OCI-LY7 (cell line): ENCODE results near the gene RAB3C. TPM values are rescaled to one million over a fixed set of nuclear protein-coding genes. Genes with fewer than 3 reads are reported as not detected.

Source experiments
- BruUV-seq: library from RNA; stranded (reverse); fragments of 400-500 nt; replicated peaks from 2 replicates; lab custom pipeline; 2021; lab: Mats Ljungman, UMichigan
- CTCF ChIA-PET: fragments of 300-600 bp; sonication (Branson Sonifier 250); formaldehyde crosslinking; loops from one replicate; lab custom pipeline; 2022; ENCODE audit warnings: antibody characterized with exemption; ENCODE audit not compliant: unreplicated experiment; lab: Charles Lee
- POLR2A ChIA-PET: fragments of 300-600 bp; sonication (Branson Sonifier 250); formaldehyde crosslinking; loops from one replicate; lab custom pipeline; 2022; ENCODE audit warnings: antibody characterized with exemption; lab: Charles Lee
- DNase-seq: peaks from one replicate; pipeline ENCODE4 v3.0.0-alpha.2; 2015; ENCODE audit warnings: low spot score
- H2AFZ ChIP-seq: fragments of 200-600 bp; sonication (generic), shearing (Covaris generic); 2 replicates; pipeline ENCODE4 v1.6.1; 2014; ENCODE audit warnings: mild to moderate bottlenecking, antibody characterized with exemption, low read length, moderate library complexity
- H3K27ac ChIP-seq: fragments of 200-600 bp; sonication (generic); 2 replicates; pipeline ENCODE4 v1.5.1; 2014; ENCODE audit warnings: mixed run types, low read depth, mild to moderate bottlenecking, moderate library complexity, low read length, inconsistent platforms; ENCODE audit not compliant: poor library complexity, severe bottlenecking
- H3K36me3 ChIP-seq: fragments of 200-600 bp; sonication (generic); 2 replicates; pipeline ENCODE4 v1.6.1; 2014; ENCODE audit warnings: mild to moderate bottlenecking, antibody characterized with exemption, low read length, moderate library complexity, mixed read lengths; ENCODE audit not compliant: insufficient read depth
- H3K4me1 ChIP-seq: fragments of 200-600 bp; sonication (generic); 2 replicates; pipeline ENCODE4 v1.5.1; 2014; ENCODE audit warnings: mild to moderate bottlenecking, low read length; ENCODE audit not compliant: insufficient read depth, poor library complexity, severe bottlenecking
- H3K4me2 ChIP-seq: fragments of 200-600 bp; sonication (generic); 2 replicates; pipeline ENCODE4 v1.6.1; 2014; ENCODE audit warnings: mild to moderate bottlenecking, low read length
- H3K4me3 ChIP-seq: fragments of 200-600 bp; sonication (generic); 2 replicates; pipeline ENCODE4 v1.5.1; 2014; ENCODE audit warnings: mild to moderate bottlenecking, low read depth, low read length; ENCODE audit not compliant: poor library complexity, severe bottlenecking
- H3K79me2 ChIP-seq: fragments of 200-600 bp; sonication (generic); 2 replicates; pipeline ENCODE4 v1.6.1; 2016; ENCODE audit warnings: low read depth, mild to moderate bottlenecking, low read length, moderate library complexity, mixed read lengths; ENCODE audit not compliant: insufficient read depth
- H3K9me2 ChIP-seq: fragments of 200-600 bp; sonication (generic); 2 replicates; pipeline ENCODE4 v1.6.1; 2016; ENCODE audit warnings: mild to moderate bottlenecking, low read length, mixed read lengths; ENCODE audit not compliant: insufficient read depth
- H3K9me3 ChIP-seq: fragments of 200-600 bp; sonication (generic); 2 replicates; pipeline ENCODE4 v1.6.1; 2014; ENCODE audit warnings: mild to moderate bottlenecking, mixed run types, low read length, mixed read lengths
- H4K20me1 ChIP-seq: fragments of 200-600 bp; sonication (generic); 2 replicates; pipeline ENCODE4 v1.6.1; 2014; ENCODE audit warnings: mild to moderate bottlenecking, antibody characterized with exemption, low read length, moderate library complexity, mixed read lengths; ENCODE audit not compliant: insufficient read depth
- CTCF ChIP-seq: fragments of 200-600 bp; sonication (generic); conservative IDR thresholded peaks from 2 replicates; pipeline ENCODE4 v1.5.1; 2014; ENCODE audit warnings: mild to moderate bottlenecking, antibody characterized with exemption, low read length, moderate library complexity, mixed read lengths
- EZH2phosphoT487 ChIP-seq: fragments of 200-600 bp; sonication (generic); IDR thresholded peaks from 2 replicates; pipeline ENCODE4 v1.6.1; 2018; ENCODE audit warnings: low read depth, borderline replicate concordance, mild to moderate bottlenecking, mixed run types, antibody characterized with exemption, low read length, moderate library complexity, mixed read lengths
- intact Hi-C: fragments of 100-400 bp; cut with micrococcal nuclease; formaldehyde crosslinking; loops from one replicate; pipeline ENCODE4 v1.10.0; 2022; ENCODE audit not compliant: unreplicated experiment
- total RNA-seq, 2 experiments: library from RNA; depleted of rRNA in 1 of 2; stranded (reverse); fragments of >200 nt in 1 of 2; shearing (Covaris generic) in 1 of 2; gene quantifications; 2 replicates each; pipeline ENCODE4 v1.2.3, GENCODE V29; 2014 to 2022

RAB3C gene
- total RNA-seq, 2 experiments from 2014 or later: not detected

- Histone ChIP-seq H2AFZ (no peak overlapping the region), H4K20me1 (no peaks in the 10 kb centered on the region), H3K27ac (no peak overlapping the region), H3K9me2 (no peaks in the 10 kb centered on the region), H3K79me2 (no peaks in the 10 kb centered on the region), H3K4me2 (no peak overlapping the region), H3K4me3 (no peak overlapping the region), H3K36me3 (no peaks in the 10 kb centered on the region), H3K9me3 (no peaks in the 10 kb centered on the region), H3K4me1 (no peaks in the 10 kb centered on the region)
- ChIA-PET CTCF (no interaction called here), POLR2A (interaction anchor here (0.5 to 1.2 kb wide), 3 partner anchors 45 to 595 kb away, joined by 3 to 4 read pairs (median 3); no protein-coding TSS in a partner anchor)
- no peak for DNase-seq
- intact Hi-C loops: loop anchor here (5.0 kb wide), 2 partner anchors 279 to 294 kb away; no protein-coding TSS in a partner anchor
- TF ChIP-seq EZH2phosphoT487: no peak
- no peak for TF ChIP-seq CTCF
- no TSS peak for BruUV-seq
Measured at GRCh38 chr5:58893551-58893950, 310.7 kb downstream of the RAB3C start.

- no peaks in the 10 kb centered on the region for H4K20me1 ChIP-seq
- TF ChIP-seq EZH2phosphoT487: no peak
- TF ChIP-seq CTCF: no peak
- BruUV-seq: no TSS peak
- intact Hi-C loops: no loop called here
- H3K36me3 ChIP-seq: no peaks in the 10 kb centered on the region
- no peaks in the 10 kb centered on the region for H3K79me2 ChIP-seq
- no peak overlapping the region for H3K4me2 ChIP-seq
- H3K9me2 ChIP-seq: no peaks in the 10 kb centered on the region
- no peak for DNase-seq
- H3K9me3 ChIP-seq: no peaks in the 10 kb centered on the region
- ChIA-PET POLR2A (interaction anchor here (0.5 kb wide), 1 partner anchor 701 kb away, joined by 3 read pairs; no protein-coding TSS in a partner anchor), CTCF (no interaction called here)
- no peaks in the 10 kb centered on the region for H3K4me1 ChIP-seq
- no peak overlapping the region for H3K4me3 ChIP-seq
- no peak overlapping the region for H2AFZ ChIP-seq
- H3K27ac ChIP-seq: no peak overlapping the region
Measured at GRCh38 chr5:58898006-58898405, 315.1 kb downstream of the RAB3C start.

GRCh38 chr5:58898538-58898937 lies 315.7 kb downstream of the RAB3C start:
- no peaks in the 10 kb centered on the region for H3K79me2 ChIP-seq
- no peak overlapping the region for H2AFZ ChIP-seq
- DNase-seq: no peak
- no peaks in the 10 kb centered on the region for H4K20me1 ChIP-seq
- TF ChIP-seq CTCF (no peak), EZH2phosphoT487 (no peak)
- no peaks in the 10 kb centered on the region for H3K36me3 ChIP-seq
- intact Hi-C loops: no loop called here
- no peak overlapping the region for H3K4me3 ChIP-seq
- no peaks in the 10 kb centered on the region for H3K9me3 ChIP-seq
- no peaks in the 10 kb centered on the region for H3K9me2 ChIP-seq
- no peak overlapping the region for H3K27ac ChIP-seq
- H3K4me1 ChIP-seq: no peaks in the 10 kb centered on the region
- BruUV-seq: no TSS peak
- ChIA-PET POLR2A (interaction anchor here (0.5 kb wide), 1 partner anchor 701 kb away, joined by 3 read pairs; no protein-coding TSS in a partner anchor), CTCF (no interaction called here)
- H3K4me2 ChIP-seq: no peak overlapping the region
